OCI-LY7 (cell line): Measurements from ENCODE around the gene PLCB3.

Source experiments
- CTCF ChIP-seq: fragments of 200-600 bp; sonication (generic); conservative IDR thresholded peaks from 2 replicates; pipeline ENCODE4 v1.5.1; 2014; ENCODE audit warnings: mild to moderate bottlenecking, antibody characterized with exemption, low read length, moderate library complexity, mixed read lengths
- EZH2phosphoT487 ChIP-seq: fragments of 200-600 bp; sonication (generic); IDR thresholded peaks from 2 replicates; pipeline ENCODE4 v1.6.1; 2018; ENCODE audit warnings: low read depth, borderline replicate concordance, mild to moderate bottlenecking, mixed run types, antibody characterized with exemption, low read length, moderate library complexity, mixed read lengths

DNA sequence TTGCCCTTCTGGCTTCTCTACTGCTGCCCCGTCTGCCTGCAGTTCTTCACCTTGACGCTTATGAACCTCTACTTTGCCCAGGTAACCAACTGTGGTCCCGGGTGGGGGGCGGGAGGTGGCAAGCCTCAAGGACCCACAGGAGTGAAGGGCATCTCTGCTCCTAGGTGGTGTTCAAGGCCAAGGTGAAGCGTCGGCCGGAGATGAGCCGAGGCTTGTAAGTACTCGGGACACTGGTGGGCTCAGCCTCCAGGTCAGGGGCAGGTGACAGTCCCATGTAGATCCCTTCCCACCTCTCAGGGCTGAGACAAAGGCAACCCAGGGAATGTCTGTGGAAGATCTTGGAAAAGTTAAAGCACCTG is 35.5 kb downstream of the PLCB3 start:
- TF ChIP-seq CTCF, result no peak
- no peak for TF ChIP-seq EZH2phosphoT487
